DOHH2 (cell line): Measurements from ENCODE around the gene CETN1.

Experiments
- H3F3A ChIP-seq: fragments of 200-600 bp; sonication (generic), shearing (Covaris generic); 2 replicates; pipeline ENCODE4 v1.6.0; 2016; ENCODE audit warnings: antibody characterized with exemption, mild to moderate bottlenecking; ENCODE audit not compliant: control insufficient read depth, insufficient read depth
- H3K27ac ChIP-seq: fragments of 200-600 bp; sonication (generic); 2 replicates; pipeline ENCODE4 v1.5.1; 2014; ENCODE audit warnings: low read depth, mild to moderate bottlenecking, low read length, moderate library complexity
- H3K27me3 ChIP-seq: fragments of 200-600 bp; sonication (generic); 2 replicates; pipeline ENCODE4 v1.6.1; 2014; ENCODE audit warnings: mild to moderate bottlenecking, low read length, mixed read lengths; ENCODE audit not compliant: control insufficient read depth
- H3K36me3 ChIP-seq: fragments of 200-600 bp; sonication (generic); 2 replicates; pipeline ENCODE4 v1.6.1; 2014; ENCODE audit warnings: mild to moderate bottlenecking, low read length, moderate library complexity, mixed read lengths; ENCODE audit not compliant: control insufficient read depth
- H3K4me1 ChIP-seq: fragments of 200-600 bp; sonication (generic); 2 replicates; pipeline ENCODE4 v1.6.1; 2014; ENCODE audit warnings: mild to moderate bottlenecking, low read length, mixed read lengths; ENCODE audit not compliant: control insufficient read depth
- H3K4me2 ChIP-seq: fragments of 200-600 bp; sonication (generic); 2 replicates; pipeline ENCODE4 v1.6.0; 2014; ENCODE audit warnings: mild to moderate bottlenecking, low read length, moderate library complexity
- H3K4me3 ChIP-seq: fragments of 200-600 bp; sonication (generic); 2 replicates; pipeline ENCODE4 v1.5.1; 2014; ENCODE audit warnings: mild to moderate bottlenecking, low read length, mixed read lengths
- H3K79me2 ChIP-seq: fragments of 200-600 bp; sonication (generic); 2 replicates; pipeline ENCODE4 v1.6.1; 2014; ENCODE audit warnings: mild to moderate bottlenecking, low read length, mixed read lengths; ENCODE audit not compliant: control insufficient read depth
- H3K9me2 ChIP-seq: fragments of 200-600 bp; sonication (generic); replicated peaks from 2 replicates; pipeline ENCODE4 v1.6.1; 2014; ENCODE audit warnings: mild to moderate bottlenecking, low read length, mixed read lengths; ENCODE audit not compliant: control insufficient read depth
- H3K9me3 ChIP-seq: fragments of 200-600 bp; sonication (generic); 2 replicates; pipeline ENCODE4 v1.6.1; 2014; ENCODE audit warnings: antibody characterized with exemption, low read length, mixed read lengths; ENCODE audit not compliant: control insufficient read depth, insufficient read depth
- H4K20me1 ChIP-seq: fragments of 200-600 bp; sonication (generic); 2 replicates; pipeline ENCODE4 v1.6.0; 2014; ENCODE audit warnings: low read depth, mild to moderate bottlenecking, antibody characterized with exemption, low read length, moderate library complexity; ENCODE audit not compliant: control insufficient read depth, insufficient read depth
- CTCF ChIP-seq: fragments of 200-600 bp; sonication (generic); IDR thresholded peaks from one replicate; pipeline ENCODE4 v1.5.1; 2014; ENCODE audit warnings: antibody characterized with exemption, mild to moderate bottlenecking, low read depth, low read length; ENCODE audit not compliant: poor library complexity, severe bottlenecking
- EZH2phosphoT487 ChIP-seq: fragments of 200-600 bp; sonication (generic); IDR thresholded peaks from 2 replicates; pipeline ENCODE4 v1.6.1; 2017; ENCODE audit warnings: borderline replicate concordance, mild to moderate bottlenecking, antibody characterized with exemption, low read length, moderate library complexity, mixed read lengths

The CETN1 gene

GRCh38 chr18:567122-567521, 13.1 kb upstream of the CETN1 start:
- no peak overlapping the region for H3K4me3 ChIP-seq
- no peaks in the 10 kb centered on the region for H3K79me2 ChIP-seq
- no peaks in the 10 kb centered on the region for H4K20me1 ChIP-seq
- H3K4me2 ChIP-seq: no peak overlapping the region
- no peaks in the 10 kb centered on the region for H3K9me3 ChIP-seq
- H3K9me2 ChIP-seq: no peaks in the 10 kb centered on the region
- H3F3A ChIP-seq: no peaks in the 10 kb centered on the region
- H3K27ac ChIP-seq: no peak overlapping the region
- H3K27me3 ChIP-seq: no peaks in the 10 kb centered on the region
- TF ChIP-seq EZH2phosphoT487: no peak
- TF ChIP-seq CTCF: no peak
- H3K4me1 ChIP-seq: no peaks in the 10 kb centered on the region
- no peaks in the 10 kb centered on the region for H3K36me3 ChIP-seq

GRCh38 chr18:568731-569130, 11.4 kb upstream of the CETN1 start:
- no peak overlapping the region for H3K27ac ChIP-seq
- H3K79me2 ChIP-seq: no peaks in the 10 kb centered on the region
- H4K20me1 ChIP-seq: no peaks in the 10 kb centered on the region
- no peaks in the 10 kb centered on the region for H3K9me3 ChIP-seq
- H3K4me3 ChIP-seq: no peak overlapping the region
- H3K9me2 ChIP-seq: no peaks in the 10 kb centered on the region
- H3K4me2 ChIP-seq: no peak overlapping the region
- H3K36me3 ChIP-seq: no peaks in the 10 kb centered on the region
- TF ChIP-seq CTCF: no peak
- no peak for TF ChIP-seq EZH2phosphoT487
- H3K4me1 ChIP-seq: no peaks in the 10 kb centered on the region
- H3K27me3 ChIP-seq: no peaks in the 10 kb centered on the region
- H3F3A ChIP-seq: no peaks in the 10 kb centered on the region

GRCh38 chr18:570256-570655, 9.9 kb upstream of the CETN1 start:
- Histone ChIP-seq H3K4me2 (no peak overlapping the region), H3K9me3 (no peaks in the 10 kb centered on the region), H3K4me3 (no peak overlapping the region), H3K4me1 (no peaks in the 10 kb centered on the region), H3K79me2 (no peaks in the 10 kb centered on the region), H3K36me3 (no peaks in the 10 kb centered on the region), H3K27ac (no peak overlapping the region), H3K9me2 (no peaks in the 10 kb centered on the region), H3K27me3 (no peaks in the 10 kb centered on the region), H4K20me1 (no peaks in the 10 kb centered on the region), H3F3A (no peaks in the 10 kb centered on the region)
- TF ChIP-seq EZH2phosphoT487 (no peak), CTCF (no peak)

GRCh38 chr18:570697-571096, 9.5 kb upstream of the CETN1 start:
- Histone ChIP-seq H3K4me3 (no peak overlapping the region), H3K9me3 (no peaks in the 10 kb centered on the region), H3K27ac (no peak overlapping the region), H4K20me1 (no peaks in the 10 kb centered on the region), H3K79me2 (no peaks in the 10 kb centered on the region), H3K36me3 (no peaks in the 10 kb centered on the region), H3K4me2 (no peak overlapping the region), H3K4me1 (no peaks in the 10 kb centered on the region), H3K27me3 (no peaks in the 10 kb centered on the region), H3F3A (no peaks in the 10 kb centered on the region), H3K9me2 (no peaks in the 10 kb centered on the region)
- TF ChIP-seq CTCF: no peak
- no peak for TF ChIP-seq EZH2phosphoT487
